Renal cortical epithelial cell (primary cell): Measurements from ENCODE around the gene RAB30. TPM values are rescaled to one million over a fixed set of nuclear protein-coding genes. Genes with fewer than 3 reads are reported as not detected.
A peak's percentile ranks its signal among the peaks of the same experiment; 100 is the strongest.

Experiments
- DNase-seq: peaks from one replicate; pipeline ENCODE4 v3.0.0-alpha.2; 2011; ENCODE audit warnings: low read depth
- total RNA-seq: library from RNA; depleted of rRNA; stranded (reverse); fragments of >200 nt; gene quantifications from 2 replicates; pipeline ENCODE4 v1.2.3, GENCODE V29; 2014

Gene RAB30
- total RNA-seq, 1 donor from 2014 or later: 24.0 TPM

GRCh38 chr11:83070731-83071566 is 748 bp downstream of the RAB30 start:
- peak; percentile 17 for DNase-seq

GRCh38 chr11:83070044-83070701 is 1.5 kb downstream of the RAB30 start:
- peak; percentile 75 for DNase-seq

- DNase-seq: no peak
Measured at GRCh38 chr11:83069441-83070043, 2.2 kb downstream of the RAB30 start.

GRCh38 chr11:83068568-83068967 is 3.1 kb downstream of the RAB30 start:
- DNase-seq: no peak

- DNase-seq: no peak
Measured at GRCh38 chr11:83064011-83064410, 7.7 kb downstream of the RAB30 start.

GRCh38 chr11:83063073-83063754 is 8.5 kb downstream of the RAB30 start:
- DNase-seq: peak; percentile 69

GRCh38 chr11:83061883-83062282 is 9.8 kb downstream of the RAB30 start:
- no peak for DNase-seq

- no peak for DNase-seq
Measured at GRCh38 chr11:83060965-83061364, 10.7 kb downstream of the RAB30 start.

- DNase-seq: no peak
Measured at GRCh38 chr11:83057721-83058120, 14.0 kb downstream of the RAB30 start.

GRCh38 chr11:83056611-83057010 is 15.1 kb downstream of the RAB30 start:
- DNase-seq: no peak

- DNase-seq: no peak
Measured at GRCh38 chr11:83056204-83056603, 15.5 kb downstream of the RAB30 start.

GRCh38 chr11:83054904-83055380 is 16.8 kb downstream of the RAB30 start:
- peak; percentile 63 for DNase-seq

- no peak for DNase-seq
Measured at GRCh38 chr11:83054001-83054400, 17.7 kb downstream of the RAB30 start.

GRCh38 chr11:83051760-83052671 is 19.7 kb downstream of the RAB30 start:
- peak; percentile 89 for DNase-seq

GRCh38 chr11:83047515-83048225 is 24.0 kb downstream of the RAB30 start:
- DNase-seq: no peak

- DNase-seq: no peak
Measured at GRCh38 chr11:83046621-83047172, 25.0 kb downstream of the RAB30 start.

GRCh38 chr11:83044958-83045712 is 26.6 kb downstream of the RAB30 start:
- peak; percentile 42 for DNase-seq

GRCh38 chr11:83042964-83043711 is 28.6 kb downstream of the RAB30 start:
- DNase-seq: peak; percentile 39
